Measurements from ENCODE around the gene DAND5.
A peak's percentile ranks its signal among the peaks of the same experiment; 100 is the strongest.
"Not testable (repeated sequence)": the region's sequence is repeated elsewhere in the genome, so short reads cannot be mapped to it uniquely, and the experiment has no call there.

Gene DAND5

DNA sequence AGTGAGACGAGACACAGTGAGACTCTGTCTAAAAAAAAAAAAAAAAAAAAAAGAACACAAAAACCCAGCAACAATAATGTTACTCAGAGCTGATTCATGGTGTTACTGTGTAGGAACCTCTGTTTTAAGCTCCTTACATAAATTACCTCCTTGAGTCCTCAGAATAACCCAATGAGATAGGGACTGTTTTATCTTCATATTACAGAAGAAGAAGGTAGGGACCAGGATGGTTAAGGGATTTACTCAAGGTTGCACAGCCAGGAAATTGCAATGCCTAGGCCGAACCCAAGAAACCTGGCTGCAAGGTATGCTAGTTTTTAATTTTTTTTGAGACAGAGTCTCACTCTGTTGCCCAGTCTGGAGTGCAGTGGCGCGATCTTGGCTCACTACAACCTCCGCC, 1.5 kb upstream of the DAND5 start:
- DNase-seq (ENCODE audit: low spot score) = no peak

DNA sequence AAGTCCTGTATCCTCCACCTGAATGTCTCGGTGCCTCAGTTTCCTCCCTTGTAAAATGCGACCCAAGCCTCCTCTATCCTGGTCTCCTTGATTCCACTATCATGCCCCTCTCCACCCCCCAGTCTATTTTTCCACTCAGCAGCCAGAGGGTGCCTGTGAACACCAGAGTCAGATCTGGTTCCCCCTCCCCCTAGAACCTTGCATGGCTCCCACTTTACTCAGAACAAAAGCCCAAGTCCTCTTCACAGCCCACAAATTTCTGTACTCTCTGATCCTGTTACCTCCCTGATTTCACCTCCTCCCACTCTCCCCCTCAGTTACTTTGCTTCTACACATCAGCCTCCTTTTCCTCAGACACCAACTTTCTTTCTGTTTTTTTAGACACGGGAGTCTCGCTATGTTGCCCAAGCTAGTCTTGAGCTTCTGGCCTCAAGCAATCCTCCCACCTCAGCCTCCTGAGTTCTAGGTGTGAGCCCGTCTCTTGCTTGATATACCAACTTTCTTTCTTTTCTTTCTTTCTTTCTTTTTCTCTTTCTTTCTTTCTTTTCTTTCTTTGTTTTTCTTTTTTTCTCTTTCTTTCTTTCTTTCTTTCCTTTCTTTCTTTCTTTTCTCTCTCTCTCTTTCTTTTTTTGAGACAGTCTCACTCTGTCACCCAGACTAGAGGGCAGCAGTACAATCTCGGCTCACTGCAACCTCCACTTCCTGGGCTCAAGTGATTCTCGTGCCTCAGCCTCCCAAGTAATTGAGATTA, 869 bp downstream of the DAND5 start:
- DNase-seq (ENCODE audit: low spot score) = no peak

DNA sequence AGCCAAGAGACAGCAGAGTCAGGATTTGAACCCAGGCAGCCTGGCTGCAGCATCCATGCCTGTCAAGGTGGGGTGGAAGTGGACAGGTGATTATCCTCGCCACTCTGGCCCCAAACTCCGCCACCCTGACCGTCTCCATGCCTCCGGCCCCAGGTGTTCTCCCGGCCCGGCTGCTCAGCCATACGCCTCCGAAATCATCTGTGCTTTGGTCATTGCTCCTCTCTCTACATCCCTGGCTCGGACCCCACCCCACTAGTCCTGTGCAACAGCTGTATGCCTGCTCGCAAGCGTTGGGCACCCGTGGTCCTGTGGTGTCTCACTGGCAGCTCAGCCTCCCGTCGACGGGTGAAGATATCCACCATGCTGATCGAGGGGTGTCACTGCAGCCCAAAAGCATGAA, 3.9 kb downstream of the DAND5 start:
- DNase-seq (ENCODE audit: low spot score) = no peak

DNA sequence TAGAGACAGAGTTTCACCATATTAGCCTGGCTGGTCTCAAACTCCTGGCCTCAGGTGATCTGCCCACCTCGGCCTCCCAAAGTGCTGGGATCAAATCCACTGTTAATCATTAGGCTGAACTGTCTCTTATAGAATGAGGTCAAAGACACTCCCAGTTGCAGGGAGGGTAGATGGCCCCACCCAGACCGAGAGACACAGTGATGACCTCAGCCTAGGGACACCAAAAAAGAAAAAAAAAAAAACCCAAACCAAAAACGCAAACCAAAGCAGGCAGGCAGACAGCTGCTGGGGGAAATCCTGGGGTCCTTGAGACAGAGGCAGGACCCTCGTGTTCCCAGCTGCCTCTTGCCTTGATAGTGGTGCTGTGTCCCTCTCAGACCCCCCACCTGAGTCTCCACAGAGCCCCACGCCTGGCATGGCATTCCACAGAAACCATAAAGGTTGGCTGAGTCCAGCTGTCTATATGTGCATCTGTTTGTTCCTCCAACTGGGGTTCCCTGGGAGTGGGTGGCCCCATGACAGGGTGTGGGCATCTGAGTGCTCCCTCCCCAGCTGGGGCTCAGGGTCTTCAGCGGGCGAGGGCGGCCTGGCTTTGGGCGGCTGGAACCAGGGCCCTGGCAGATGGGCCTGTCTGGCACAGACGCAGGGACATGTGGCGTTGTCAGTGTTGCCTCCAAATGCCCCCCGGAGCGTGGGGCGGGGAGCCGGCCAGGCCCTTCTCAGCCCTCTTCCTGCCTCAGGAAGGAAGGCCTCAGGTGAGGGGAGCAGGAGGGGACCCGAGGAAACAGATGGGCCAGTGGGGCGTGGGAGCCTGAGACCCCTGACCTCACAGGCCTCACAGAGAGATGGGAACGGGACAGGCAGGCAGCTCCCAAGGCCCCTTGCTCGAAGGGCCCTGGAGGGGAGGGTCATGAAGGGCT, 5.2 kb downstream of the DAND5 start:
- no peak for DNase-seq (ENCODE audit: low spot score)

DNA sequence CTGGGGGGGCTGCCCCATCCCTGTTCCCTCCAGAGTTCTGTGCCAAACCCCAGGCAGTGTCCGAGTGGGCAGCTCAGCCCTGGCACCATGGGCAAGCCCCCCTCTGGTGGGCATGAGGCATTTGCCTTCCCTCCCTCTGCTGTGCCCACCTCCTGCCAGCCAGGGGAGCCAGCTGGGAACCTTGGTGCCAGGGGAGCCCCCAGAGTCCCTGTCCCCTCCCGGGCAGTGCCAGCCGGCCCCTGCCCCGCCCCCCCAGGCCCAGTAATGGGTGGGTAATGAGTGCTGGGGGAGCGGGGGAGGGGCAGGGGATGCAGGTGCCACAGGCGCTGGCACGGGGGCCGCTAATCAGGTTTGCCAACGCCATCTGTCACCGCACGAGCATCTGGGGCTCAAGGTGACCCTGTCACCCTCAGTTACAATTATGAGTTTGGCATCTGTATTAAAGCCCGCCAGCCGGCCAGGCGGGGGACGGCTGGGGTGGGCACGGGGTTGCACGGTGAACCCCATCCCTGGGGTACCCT, 5.9 kb downstream of the DAND5 start:
- no peak for DNase-seq (ENCODE audit: low spot score)

DNA sequence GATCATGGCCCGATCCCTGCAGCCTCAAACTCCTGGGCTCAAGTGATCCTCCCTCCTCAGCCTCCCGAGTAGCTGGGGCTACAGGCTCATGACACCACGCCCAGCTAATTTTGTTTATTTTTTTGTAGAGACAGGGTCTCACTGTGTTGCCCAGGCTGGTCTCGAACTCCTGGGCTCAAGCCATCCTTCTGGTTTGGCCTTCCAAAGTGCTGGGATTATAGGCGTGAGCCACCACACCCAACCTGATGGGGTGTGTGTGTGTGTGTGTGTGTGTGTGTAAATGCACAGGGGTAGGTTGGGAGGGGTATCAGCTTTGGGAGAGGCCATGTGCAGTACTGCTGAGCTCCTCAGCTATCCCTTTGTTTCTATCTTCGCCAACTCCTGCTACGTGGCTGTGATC, 6.7 kb downstream of the DAND5 start:
- not testable (repeated sequence) for DNase-seq (ENCODE audit: low spot score)

DNA sequence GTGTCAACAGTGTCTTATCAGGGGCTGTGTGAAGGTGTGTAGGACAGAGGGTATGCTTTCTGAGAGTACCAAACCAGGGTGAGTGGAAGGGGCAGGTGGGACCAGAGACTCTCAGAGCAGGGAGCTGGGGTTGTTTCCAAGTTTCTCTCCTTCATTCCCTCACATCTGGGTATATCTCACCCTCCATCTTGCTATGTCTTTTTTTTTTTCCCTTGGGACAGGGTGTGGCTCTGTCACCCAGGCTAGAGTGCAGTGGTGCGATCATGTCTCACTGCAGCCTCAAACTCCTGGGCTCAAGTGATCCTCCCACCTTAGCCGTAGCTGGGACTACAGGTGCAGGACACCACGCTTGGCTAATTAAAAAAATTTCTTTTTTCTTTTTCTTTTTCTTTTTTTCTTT, 10.6 kb downstream of the DAND5 start:
- DNase-seq (ENCODE audit: low spot score) = no peak

DNA sequence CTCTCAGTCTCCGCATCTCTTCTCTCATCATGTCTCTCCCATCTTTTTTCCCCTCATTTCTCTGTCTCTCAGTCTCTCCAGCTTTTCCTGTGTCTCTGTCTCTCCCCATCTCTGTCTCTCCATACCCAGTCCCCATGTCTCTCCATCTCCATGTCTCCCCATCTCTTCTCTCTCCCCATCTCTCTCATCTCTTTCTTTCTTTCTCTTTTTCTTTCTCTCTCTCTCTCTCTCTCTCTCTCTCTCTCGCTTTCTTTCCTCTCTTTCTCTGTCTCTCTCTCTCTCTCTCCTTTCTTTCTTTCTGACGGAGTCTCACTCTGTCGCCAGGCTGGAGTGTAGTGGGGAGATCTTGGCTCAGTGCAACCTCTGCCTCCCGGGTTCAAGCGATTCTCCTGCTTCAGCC, 13.3 kb downstream of the DAND5 start:
- no peak for DNase-seq (ENCODE audit: low spot score)

DNA sequence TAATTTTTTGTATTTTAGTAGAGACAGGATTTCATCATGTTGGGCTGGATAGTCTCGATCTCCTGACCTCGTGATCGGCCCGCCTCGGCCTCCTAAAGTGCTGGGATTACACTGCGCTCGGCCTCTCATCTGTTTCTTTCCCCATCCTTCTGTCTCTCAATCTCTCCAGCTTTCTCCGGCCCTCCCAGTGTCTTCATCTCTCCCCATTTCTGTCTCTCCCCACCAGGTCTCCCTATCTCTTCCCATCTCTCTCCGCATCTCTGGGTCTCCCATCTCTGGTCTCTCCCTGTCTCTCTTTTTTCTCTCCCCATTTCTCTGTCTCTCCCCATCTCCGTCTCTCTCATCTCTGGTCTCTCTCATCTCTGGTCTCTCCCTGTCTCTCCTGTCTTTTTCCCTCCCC, 13.7 kb downstream of the DAND5 start:
- DNase-seq (ENCODE audit: low spot score) = no peak

DNA sequence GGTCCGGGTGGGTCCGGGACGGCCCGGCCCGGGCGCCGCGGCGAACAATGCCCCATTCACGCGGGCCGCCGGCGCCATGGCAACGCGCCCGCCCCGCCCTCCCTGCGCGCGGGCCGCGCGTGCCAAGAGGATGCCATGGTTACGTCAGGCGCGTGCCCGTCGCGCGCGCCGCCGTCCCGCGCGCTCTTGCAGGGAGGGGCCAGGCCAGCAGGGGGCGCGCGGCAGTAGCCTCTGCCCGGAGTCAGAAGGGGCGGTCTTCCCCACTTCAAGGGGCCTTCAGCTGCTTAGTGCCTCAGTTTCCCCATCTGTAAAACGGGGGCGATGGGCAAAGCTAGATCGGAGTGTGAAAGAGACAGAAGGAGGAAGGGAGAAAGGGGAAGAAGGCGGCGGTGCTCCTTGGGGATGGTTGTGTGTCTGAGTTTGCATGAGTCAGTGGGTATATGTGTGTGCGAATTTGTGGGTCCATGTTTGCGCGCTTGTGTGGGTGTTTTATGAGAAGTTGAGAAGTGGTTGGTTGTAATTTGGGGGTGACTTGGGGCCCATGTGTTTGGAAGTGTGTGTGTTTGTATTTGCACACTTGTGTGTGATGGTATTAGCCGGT, 14.3 kb downstream of the DAND5 start:
- peak; percentile 88 for DNase-seq (ENCODE audit: low spot score)

DNA sequence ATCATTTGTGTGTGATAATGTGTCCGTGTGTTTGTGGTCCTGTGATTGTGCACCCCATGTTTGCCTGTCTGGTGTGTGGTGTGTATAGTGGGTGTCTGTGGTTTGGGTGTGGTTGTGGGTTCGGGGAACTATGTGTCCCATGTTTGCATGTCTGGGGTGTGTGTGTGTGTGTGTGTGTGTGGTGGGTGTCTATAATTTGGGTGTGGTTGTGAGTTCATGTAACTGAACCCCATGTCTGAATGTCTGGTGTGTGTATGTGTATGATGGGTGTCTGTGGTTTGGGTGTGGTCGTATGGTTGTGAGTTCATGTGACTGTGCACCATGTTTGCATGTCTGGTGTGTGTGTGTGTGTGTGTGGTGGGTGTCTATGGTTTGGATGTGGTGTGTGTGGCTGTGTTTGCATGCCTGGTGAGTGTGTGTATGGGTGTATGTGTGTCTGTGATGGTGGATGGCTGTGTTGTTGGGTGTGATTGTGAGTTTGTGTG, 14.8 kb downstream of the DAND5 start:
- no peak for DNase-seq (ENCODE audit: low spot score)

DNA sequence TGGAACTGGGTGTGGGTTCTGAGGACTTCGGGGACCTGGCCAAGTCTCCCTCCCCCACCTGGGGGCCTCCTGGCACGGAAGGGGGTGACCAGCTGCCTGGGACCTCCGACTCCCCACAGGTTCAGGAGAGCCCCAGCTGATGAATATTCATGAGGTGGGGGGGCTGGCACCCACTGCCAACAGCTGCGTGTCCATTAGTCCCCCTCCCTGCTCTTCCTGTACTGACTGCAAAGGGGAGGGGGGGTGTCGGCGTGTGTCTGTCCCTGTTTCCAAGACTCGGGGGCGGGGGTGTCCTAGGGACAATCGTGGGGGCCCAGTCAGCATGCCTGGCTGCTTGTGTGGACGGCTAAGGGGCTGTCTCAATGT, 15.3 kb downstream of the DAND5 start:
- peak; percentile 69 for DNase-seq (ENCODE audit: low spot score)

DNA sequence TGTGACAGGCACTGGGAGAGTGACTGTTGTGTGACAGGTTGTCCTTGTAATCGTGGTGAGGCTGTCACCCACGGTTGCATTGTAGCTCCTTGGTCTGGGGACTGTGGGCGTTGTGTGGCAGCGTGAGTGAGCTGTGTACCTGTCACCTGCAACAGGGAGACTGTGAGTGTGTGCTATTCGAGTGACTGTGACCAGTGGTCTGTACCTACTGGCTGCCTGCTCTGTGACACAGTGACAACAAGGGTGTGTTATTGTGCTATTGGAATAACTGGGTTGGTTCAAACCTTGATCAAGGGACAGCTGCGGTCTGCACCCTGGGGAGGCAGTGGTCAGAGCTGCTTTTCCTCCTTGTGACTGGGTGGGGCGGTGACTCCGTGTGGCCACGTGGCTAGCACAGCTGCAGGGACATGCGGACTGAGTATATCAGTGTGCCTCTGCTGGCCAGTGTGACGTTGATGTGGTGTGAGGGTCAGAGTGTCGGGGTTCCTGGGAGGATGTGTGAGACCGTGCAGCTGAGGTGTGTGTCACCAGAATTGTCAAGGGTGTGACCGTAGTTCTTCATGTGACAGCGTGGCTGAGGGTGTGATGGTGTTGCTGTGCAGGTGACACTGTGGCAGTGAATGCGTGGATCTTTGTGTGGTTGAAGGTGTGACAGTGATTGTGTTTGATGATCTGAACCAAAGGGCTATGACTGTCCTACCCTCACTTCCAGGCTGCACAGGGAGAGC, 15.8 kb downstream of the DAND5 start:
- DNase-seq (ENCODE audit: low spot score) = peak; percentile 95

DNA sequence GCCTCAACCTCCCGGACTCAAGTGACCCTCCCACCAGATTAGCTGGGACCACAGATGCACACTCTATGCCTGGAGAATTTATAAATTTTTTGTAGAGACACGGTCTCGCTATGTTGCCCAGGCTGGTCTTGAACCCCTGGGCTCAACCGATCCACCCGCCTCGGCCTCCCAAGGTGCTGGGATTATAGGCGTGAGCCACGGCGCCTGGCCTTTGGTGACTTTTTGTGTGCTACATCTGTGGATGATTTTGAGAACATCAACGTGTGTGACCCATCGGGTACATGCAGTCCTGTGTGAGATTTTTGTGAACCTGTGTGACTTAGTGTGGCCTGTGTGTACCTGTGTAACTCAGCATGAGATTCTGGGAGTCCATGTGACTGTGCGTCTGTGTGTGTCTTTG, 17.4 kb downstream of the DAND5 start:
- DNase-seq (ENCODE audit: low spot score) = no peak

DNA sequence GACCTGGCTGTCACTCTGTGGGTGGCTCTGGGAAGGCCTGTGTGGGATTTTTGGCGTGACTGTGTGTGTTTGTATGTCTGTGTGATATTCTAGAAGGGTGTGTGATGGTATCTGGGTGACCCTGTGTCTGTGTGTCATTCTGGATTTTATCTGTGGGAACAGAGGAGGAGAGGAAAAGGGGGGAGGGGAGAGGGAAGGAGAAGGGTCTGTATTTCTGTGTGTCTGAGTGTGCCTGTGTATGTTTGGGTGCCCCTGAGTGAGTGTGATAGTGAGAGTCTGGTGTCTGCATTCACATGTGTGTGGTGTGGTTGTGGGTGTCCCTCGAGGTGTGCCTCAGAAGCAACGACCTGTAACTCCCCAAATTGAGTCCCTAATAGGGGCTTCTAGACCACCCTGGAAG, 17.8 kb downstream of the DAND5 start:
- no peak for DNase-seq (ENCODE audit: low spot score)

DNA sequence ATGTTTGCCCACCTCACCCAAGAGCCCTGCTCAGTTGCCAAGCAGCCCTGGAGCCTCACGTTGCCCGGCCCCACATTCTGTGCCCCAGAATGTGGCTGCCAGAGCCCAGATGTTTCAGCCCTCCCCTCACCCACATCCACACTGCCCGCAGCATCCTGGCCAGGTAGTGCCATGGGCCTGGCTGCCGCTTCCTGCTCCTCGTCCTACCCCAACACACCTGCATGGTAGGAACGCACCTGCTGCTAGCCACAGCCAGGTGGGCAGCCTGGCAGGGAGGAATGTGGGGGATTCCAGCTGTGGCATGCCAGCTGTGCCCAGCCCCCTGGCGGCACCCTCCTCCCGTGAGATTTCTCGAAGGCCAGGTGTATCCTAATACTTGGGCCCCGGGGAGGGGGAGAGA, 18.4 kb downstream of the DAND5 start:
- DNase-seq (ENCODE audit: low spot score) = no peak

DNA sequence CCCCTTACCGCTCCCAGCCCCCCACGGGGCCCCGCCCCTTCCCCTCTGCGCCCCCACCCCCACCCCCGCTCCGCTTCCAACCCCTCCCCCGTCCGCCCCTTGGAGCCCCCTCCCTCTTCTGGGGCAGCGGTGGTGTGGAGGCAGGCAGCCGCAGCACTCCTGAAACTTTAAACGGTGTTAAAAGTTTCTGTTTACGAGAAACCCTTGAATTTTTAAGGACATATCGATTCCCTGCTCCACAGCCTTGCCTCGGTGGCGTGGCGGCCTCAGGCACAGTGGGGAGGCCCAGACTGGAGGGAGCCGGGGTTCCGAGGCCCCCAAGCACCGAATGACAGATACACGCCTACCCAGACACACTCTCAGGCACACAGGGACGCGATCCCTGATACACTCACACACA, 21.1 kb downstream of the DAND5 start:
- no peak for DNase-seq (ENCODE audit: low spot score)

DNA sequence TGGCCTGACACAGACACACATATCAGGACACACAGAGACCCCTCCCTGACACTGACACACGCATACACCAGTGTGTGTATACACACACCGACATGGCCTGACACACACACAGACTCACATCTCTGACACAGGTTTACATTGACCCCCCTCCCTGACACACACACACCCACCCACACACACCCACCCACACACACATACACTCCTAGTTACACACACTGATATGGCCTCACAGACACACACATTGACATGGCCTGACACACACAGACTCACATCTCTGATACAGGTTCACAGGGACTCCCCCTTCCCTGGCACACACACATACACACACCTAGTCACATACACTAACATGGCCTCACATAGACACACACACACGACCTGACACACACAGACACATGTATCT, 21.5 kb downstream of the DAND5 start:
- no peak for DNase-seq (ENCODE audit: low spot score)

DNA sequence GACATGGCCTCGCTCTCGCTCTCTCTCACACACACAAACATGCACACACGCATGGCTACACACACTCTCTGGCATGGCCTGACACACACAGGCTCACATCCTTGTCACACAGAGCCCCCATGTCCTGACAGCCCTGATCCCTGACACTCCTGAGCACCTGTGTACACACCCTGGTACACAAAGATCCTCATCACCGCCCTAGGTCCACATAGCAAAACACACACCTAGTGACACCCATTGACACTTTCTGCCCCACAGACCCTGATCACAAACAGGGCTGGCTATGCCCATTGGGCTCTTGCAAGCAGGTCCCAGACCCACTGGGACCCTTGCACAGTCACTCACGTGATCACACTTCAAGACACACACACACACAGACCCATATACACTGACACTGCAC, 21.9 kb downstream of the DAND5 start:
- DNase-seq (ENCODE audit: low spot score) = no peak

DNA sequence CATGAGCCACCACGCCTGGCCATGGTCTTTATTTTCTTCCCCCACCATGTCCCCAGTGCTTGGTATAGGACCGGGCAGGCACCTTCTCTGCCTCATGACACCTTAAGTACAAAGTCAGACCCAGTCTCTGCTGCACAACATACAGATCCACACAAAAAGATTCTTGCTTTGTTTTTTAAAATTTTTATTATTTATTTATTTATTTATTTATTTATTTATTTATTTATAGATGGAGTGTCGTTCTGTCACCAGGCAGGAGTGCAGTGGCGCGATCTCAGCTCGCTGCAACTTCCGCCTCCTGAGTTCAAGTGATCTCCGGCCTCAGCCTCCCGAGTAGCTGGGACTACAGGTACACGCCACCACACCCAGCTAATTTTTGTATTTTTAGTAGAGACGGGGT, 23.4 kb downstream of the DAND5 start:
- DNase-seq (ENCODE audit: low spot score) = no peak

DNA sequence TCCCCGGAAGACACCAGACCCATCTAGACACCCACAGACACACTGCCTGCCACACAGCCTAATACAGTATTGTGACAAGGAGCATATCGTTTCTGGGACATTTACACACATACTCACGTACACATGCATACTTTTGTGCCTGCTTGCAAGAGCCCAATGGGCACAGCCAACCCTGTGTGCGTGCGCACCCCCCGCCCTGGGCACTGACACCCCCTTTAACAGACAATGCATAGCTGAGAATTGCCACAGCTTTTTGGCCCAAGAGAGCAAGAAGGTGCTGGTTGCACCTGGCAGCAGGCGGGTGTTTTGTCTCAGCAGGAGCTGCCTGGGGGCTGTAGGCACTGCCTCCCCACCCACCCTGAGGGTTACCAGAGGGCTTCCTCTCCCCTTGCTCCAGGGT, 24.2 kb downstream of the DAND5 start:
- no peak for DNase-seq (ENCODE audit: low spot score)

All from Ammon's horn (tissue), 1 donor.